Neural progenitor cell (in vitro differentiated cells): ENCODE results near the gene AMIGO1. TPM values are rescaled to one million over a fixed set of nuclear protein-coding genes. Genes with fewer than 3 reads are reported as not detected.

Experiments used
- DNase-seq: peaks from one replicate; pipeline ENCODE4 v3.0.0-alpha.2; 2016; ENCODE audit warnings: low spot score
- H2AFZ ChIP-seq: fragments of 200-600 bp; sonication (generic); replicated peaks from 2 replicates; pipeline ENCODE4 v1.6.1; 2016; ENCODE audit warnings: antibody characterized with exemption
- H3F3A ChIP-seq: fragments of 200-600 bp; sonication (generic); 2 replicates; pipeline ENCODE4 v1.6.1; 2016; ENCODE audit warnings: antibody characterized with exemption, low read depth
- H3K27ac ChIP-seq: fragments of 200-600 bp; sonication (generic); 2 replicates; pipeline ENCODE4 v1.5.1; 2016; ENCODE audit warnings: mild to moderate bottlenecking
- H3K27me3 ChIP-seq: fragments of 200-600 bp; sonication (generic); 2 replicates; pipeline ENCODE4 v1.6.1; 2016; ENCODE audit warnings: mild to moderate bottlenecking, moderate library complexity
- H3K36me3 ChIP-seq: fragments of 200-600 bp; sonication (generic); 2 replicates; pipeline ENCODE4 v1.5.1; 2016
- H3K4me1 ChIP-seq: fragments of 200-600 bp; sonication (generic); 2 replicates; pipeline ENCODE4 v1.6.1; 2016; ENCODE audit warnings: mixed run types
- H3K4me2 ChIP-seq: fragments of 200-600 bp; sonication (generic); 2 replicates; pipeline ENCODE4 v1.6.1; 2016
- H3K4me3 ChIP-seq: fragments of 200-600 bp; sonication (generic); 2 replicates; pipeline ENCODE4 v1.5.1; 2016
- H3K79me2 ChIP-seq: fragments of 200-600 bp; sonication (generic); 2 replicates; pipeline ENCODE4 v1.6.1; 2016; ENCODE audit warnings: low read depth
- H3K9ac ChIP-seq: fragments of 200-600 bp; sonication (generic); 2 replicates; pipeline ENCODE4 v1.6.1; 2016
- H3K9me3 ChIP-seq: fragments of 200-600 bp; sonication (generic); 2 replicates; pipeline ENCODE4 v1.5.1; 2016; ENCODE audit warnings: low read depth
- H4K20me1 ChIP-seq: fragments of 200-600 bp; sonication (generic); 2 replicates; pipeline ENCODE4 v1.6.1; 2016; ENCODE audit warnings: low read depth
- H3K27ac Mint-ChIP-seq: 3 replicates; pipeline ENCODE4 v1.8.0; 2021; ENCODE audit warnings: mixed read lengths
- H3K27me3 Mint-ChIP-seq: 2 replicates; pipeline ENCODE4 v1.8.0; 2022; ENCODE audit warnings: low read depth, mild to moderate bottlenecking, inconsistent platforms, moderate library complexity, mixed read lengths; ENCODE audit not compliant: insufficient read depth
- H3K36me3 Mint-ChIP-seq: 3 replicates; pipeline ENCODE4 v1.8.0; 2021; ENCODE audit warnings: mixed read lengths
- H3K4me1 Mint-ChIP-seq: 3 replicates; pipeline ENCODE4 v1.8.0; 2021; ENCODE audit warnings: mixed read lengths
- H3K4me3 Mint-ChIP-seq: 3 replicates; pipeline ENCODE4 v1.8.0; 2021; ENCODE audit warnings: mild to moderate bottlenecking, moderate library complexity, mixed read lengths
- H3K9me3 Mint-ChIP-seq: 3 replicates; pipeline ENCODE4 v1.8.0; 2020; ENCODE audit warnings: mixed read lengths
- EZH2 ChIP-seq: fragments of 200-600 bp; sonication (generic); IDR thresholded peaks from 2 replicates; pipeline ENCODE4 v1.6.1; 2017; ENCODE audit warnings: antibody characterized with exemption, mild to moderate bottlenecking, moderate library complexity
- EZH2phosphoT487 ChIP-seq: fragments of 200-600 bp; sonication (generic); IDR thresholded peaks from 2 replicates; pipeline ENCODE4 v1.6.1; 2017; ENCODE audit warnings: antibody characterized with exemption
- total RNA-seq: library from RNA; depleted of rRNA; stranded (reverse); fragments of >200 nt; gene quantifications from 2 replicates; pipeline ENCODE4 v1.2.3, GENCODE V29; 2015; ENCODE audit warnings: low replicate concordance
- TF ChIP-seq, protein P1 (sequence below): fragments of 200-600 bp; sonication (generic); IDR thresholded peaks from 2 replicates; pipeline ENCODE4 v1.5.1; 2017; ENCODE audit warnings: antibody characterized with exemption, mild to moderate bottlenecking

AMIGO1 gene
- total RNA-seq, 1 donor from 2014 or later, result 4.5 TPM

DNA sequence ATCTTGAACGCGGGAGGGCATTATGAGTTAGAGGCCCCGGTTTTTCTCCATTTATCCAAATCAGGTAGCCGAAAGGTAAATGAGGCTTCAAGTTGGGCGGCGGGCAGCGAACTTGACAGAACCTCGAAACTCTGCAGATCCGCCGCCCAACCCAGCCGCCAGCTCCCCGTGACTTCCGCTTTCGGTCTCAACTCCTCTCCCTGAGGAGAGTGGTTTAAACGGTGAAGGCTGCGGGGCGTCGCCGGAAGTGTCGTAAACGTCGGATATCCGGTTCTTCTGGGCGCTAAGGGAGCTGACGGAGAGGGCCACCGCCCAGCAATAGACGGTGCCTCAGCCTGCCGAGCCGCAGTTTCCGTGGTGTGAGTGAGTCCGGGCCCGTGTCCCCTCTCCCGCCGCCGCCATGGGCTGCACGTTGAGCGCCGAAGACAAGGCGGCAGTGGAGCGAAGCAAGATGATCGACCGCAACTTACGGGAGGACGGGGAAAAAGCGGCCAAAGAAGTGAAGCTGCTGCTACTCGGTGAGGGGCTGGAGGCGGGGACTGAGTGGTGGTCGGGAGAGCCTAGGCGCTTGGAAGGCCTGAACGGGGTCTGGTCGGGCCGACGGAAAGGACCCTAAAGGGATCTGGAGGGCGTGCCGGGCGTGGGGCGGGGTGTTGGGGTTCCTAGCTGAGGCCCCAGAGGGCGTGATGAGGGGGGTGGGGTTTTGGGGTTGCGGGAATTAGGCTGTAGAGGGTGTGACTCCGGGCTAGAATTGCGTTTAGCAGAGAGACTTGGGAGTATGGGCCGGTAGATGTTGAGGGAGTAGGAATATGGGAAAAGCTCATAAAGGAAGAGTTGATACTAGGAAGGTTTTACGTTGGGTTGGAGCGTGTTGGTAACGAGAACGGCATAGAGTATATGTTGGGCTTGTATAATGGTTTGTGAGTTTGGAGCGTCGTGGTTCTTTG is 39.1 kb upstream of the AMIGO1 start, which contains the start of gene GNAI3:
GNAI3 (plus strand) TSS at position 295 of the 947 bp plus-strand sequence; CDS start at position 401, 106 bp downstream.
- Histone ChIP-seq H3K9me3 (no peaks in the 10 kb centered on the region), H3K27ac (peak within 1 kb of the TSS; percentile 70), H3K27me3 (no peaks in the 10 kb centered on the region), H3K36me3 (no peaks in the 10 kb centered on the region), H3K9ac (peak within 1 kb of the TSS; percentile 64), H3K4me3 (peak within 1 kb of the TSS; percentile 79), H3K79me2 (peaks cover 66% of the 10 kb centered on the region), H3F3A (peaks cover 11% of the 10 kb centered on the region), H2AFZ (peak within 1 kb of the TSS; percentile 71), H3K4me2 (peak within 1 kb of the TSS; percentile 92), H3K4me1 (peaks cover 25% of the 10 kb centered on the region), H4K20me1 (peaks cover 46% of the 10 kb centered on the region)
- Mint-ChIP-seq H3K27me3 (peaks cover 6% of the 10 kb centered on the region), H3K36me3 (peaks cover 3% of the 10 kb centered on the region), H3K4me3 (peak within 1 kb of the TSS; percentile 93), H3K9me3 (no peaks in the 10 kb centered on the region), H3K27ac (peak within 1 kb of the TSS; percentile 75), H3K4me1 (peaks cover 26% of the 10 kb centered on the region)
- TF ChIP-seq, protein P1, sequence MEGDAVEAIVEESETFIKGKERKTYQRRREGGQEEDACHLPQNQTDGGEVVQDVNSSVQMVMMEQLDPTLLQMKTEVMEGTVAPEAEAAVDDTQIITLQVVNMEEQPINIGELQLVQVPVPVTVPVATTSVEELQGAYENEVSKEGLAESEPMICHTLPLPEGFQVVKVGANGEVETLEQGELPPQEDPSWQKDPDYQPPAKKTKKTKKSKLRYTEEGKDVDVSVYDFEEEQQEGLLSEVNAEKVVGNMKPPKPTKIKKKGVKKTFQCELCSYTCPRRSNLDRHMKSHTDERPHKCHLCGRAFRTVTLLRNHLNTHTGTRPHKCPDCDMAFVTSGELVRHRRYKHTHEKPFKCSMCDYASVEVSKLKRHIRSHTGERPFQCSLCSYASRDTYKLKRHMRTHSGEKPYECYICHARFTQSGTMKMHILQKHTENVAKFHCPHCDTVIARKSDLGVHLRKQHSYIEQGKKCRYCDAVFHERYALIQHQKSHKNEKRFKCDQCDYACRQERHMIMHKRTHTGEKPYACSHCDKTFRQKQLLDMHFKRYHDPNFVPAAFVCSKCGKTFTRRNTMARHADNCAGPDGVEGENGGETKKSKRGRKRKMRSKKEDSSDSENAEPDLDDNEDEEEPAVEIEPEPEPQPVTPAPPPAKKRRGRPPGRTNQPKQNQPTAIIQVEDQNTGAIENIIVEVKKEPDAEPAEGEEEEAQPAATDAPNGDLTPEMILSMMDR, result no peak
- TF ChIP-seq EZH2phosphoT487 (no peak), EZH2 (no peak)
- DNase-seq, result peak; percentile 94

DNA sequence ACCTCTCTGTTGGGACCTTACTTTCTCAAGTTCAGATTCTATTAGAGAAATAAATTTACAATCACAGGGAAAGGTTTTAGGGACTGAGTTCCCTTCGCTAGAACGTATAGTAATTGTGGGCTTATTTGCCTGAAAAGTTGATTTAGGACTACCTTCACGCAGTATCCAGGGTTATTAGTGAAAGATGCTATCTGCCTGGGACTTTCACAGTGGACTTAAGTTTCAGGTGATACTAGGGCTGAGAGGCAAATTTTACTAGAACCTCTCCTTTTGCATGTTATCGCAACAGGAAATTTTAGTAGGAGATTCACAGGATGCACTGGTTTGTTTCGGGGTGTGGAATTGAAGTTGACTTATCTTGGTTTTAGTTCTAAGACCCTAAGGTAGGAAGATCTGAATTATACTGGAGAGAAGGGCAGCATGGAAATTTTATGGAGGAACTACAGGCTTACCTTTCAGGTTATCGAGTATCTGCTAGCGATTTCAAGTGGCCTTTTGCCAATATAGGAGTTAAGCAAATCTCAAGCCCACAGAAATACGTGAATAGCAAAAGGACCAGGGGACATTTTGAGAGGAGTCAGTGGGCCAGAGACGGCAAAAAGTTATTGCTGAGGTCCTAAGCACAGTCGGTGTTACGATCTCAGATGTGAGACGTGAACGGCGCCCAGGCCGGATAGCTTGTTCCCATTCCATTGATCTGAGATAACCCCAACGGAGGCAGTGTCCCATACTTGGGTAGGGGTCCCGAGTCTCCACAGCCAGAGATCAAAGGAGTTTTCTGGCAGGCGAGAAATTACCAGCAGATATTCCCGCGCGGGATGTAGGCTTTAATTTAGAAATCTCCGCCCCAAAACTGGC is 38.2 kb upstream of the AMIGO1 start:
- Histone ChIP-seq H3K4me1 (peaks cover 25% of the 10 kb centered on the region), H3F3A (peaks cover 7% of the 10 kb centered on the region), H3K27me3 (no peaks in the 10 kb centered on the region), H3K27ac (no peak overlapping the region), H3K4me2 (peak overlapping the region; percentile 92), H2AFZ (peak overlapping the region; percentile 71), H4K20me1 (peaks cover 37% of the 10 kb centered on the region), H3K4me3 (peak overlapping the region; percentile 79), H3K9me3 (no peaks in the 10 kb centered on the region), H3K9ac (peak overlapping the region; percentile 60), H3K36me3 (no peaks in the 10 kb centered on the region), H3K79me2 (peaks cover 57% of the 10 kb centered on the region)
- Mint-ChIP-seq H3K36me3 (peaks cover 3% of the 10 kb centered on the region), H3K27me3 (peaks cover 6% of the 10 kb centered on the region), H3K4me3 (peak overlapping the region; percentile 93), H3K9me3 (no peaks in the 10 kb centered on the region), H3K27ac (peak overlapping the region; percentile 75), H3K4me1 (peaks cover 26% of the 10 kb centered on the region)
- TF ChIP-seq EZH2, result no peak
- no peak for TF ChIP-seq EZH2phosphoT487
- TF ChIP-seq, protein P1, result no peak
- peak; percentile 40 for DNase-seq

DNA sequence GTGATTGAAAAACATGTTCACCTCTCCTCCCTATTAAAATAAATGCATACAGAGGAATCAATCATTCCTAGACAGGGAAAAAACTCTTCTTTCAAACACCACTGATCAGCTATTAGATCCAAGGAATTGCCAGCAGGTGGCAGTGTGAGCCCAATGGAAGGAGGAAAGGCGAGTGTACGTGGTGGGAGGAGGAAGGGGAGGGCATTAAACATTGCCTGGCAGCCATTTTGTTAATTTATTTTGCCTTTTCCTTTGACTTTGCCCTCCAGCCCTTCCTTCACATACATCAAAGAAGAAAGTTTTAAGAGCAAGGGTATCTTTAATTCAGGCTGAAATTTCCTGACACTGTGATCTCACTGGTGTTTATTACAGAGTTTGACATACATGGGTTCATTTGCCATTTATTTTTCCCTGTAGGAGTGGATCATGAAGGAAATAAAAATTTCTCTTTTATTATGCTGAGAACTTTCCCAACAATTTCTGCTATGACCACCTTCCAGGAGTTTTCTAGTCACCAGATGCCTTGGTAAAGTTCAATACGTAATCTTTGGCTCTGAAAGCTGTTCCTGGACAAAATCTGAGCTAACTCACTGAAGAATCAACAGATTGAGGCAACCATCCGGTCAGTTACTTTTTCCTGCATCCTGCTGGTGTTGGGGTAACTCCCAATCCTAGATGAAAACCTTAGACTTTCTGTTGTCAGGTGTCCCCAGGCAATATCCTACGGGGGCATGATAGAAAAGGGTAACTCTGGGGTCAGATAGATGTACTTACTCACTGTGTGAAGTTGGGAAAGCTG is 37.0 kb upstream of the AMIGO1 start:
- Histone ChIP-seq H3K4me1 (peaks cover 25% of the 10 kb centered on the region), H3K4me2 (peak overlapping the region; percentile 92), H3K36me3 (no peaks in the 10 kb centered on the region), H3K27ac (no peak overlapping the region), H3K79me2 (peaks cover 45% of the 10 kb centered on the region), H3K27me3 (no peaks in the 10 kb centered on the region), H3K4me3 (peak overlapping the region; percentile 79), H3K9ac (no peak overlapping the region), H3K9me3 (no peaks in the 10 kb centered on the region), H2AFZ (peak overlapping the region; percentile 91), H4K20me1 (peaks cover 26% of the 10 kb centered on the region), H3F3A (peaks cover 7% of the 10 kb centered on the region)
- Mint-ChIP-seq H3K9me3 (no peaks in the 10 kb centered on the region), H3K36me3 (peaks cover under 1% of the 10 kb centered on the region), H3K27me3 (peaks cover 6% of the 10 kb centered on the region), H3K4me1 (peaks cover 26% of the 10 kb centered on the region), H3K4me3 (peak overlapping the region; percentile 93), H3K27ac (peak overlapping the region; percentile 43)
- DNase-seq, result peak; percentile 93
- no peak for TF ChIP-seq EZH2phosphoT487
- TF ChIP-seq, protein P1, result peak; percentile 91
